Astrocyte (in vitro differentiated cells and primary cell): ENCODE measurements around the gene SCN1A.

ENCODE experiments used
- CTCF ChIP-seq: IDR thresholded peaks from 2 replicates; pipeline ENCODE4 v1.5.1; 2011; ENCODE audit warnings: low read depth, mild to moderate bottlenecking, inconsistent platforms, low read length, moderate library complexity; ENCODE audit not compliant: insufficient read depth
- EZH2 ChIP-seq: IDR thresholded peaks from 2 replicates; pipeline ENCODE4 v1.6.1; 2012; ENCODE audit warnings: mild to moderate bottlenecking, low read length, inconsistent platforms; ENCODE audit not compliant: insufficient read depth

GRCh38 chr2:166156985-166157490, 29.2 kb upstream of the SCN1A start:
- TF ChIP-seq CTCF (no peak), EZH2 (no peak)
